HG03196 (cell line): ENCODE measurements around the gene SNRK.

Experiments used
- ATAC-seq: cut with Tn5 transposase; IDR thresholded peaks from one replicate; pipeline ENCODE4 v1.9.1; 2021; ENCODE audit not compliant: unreplicated experiment

Gene SNRK, protein sequence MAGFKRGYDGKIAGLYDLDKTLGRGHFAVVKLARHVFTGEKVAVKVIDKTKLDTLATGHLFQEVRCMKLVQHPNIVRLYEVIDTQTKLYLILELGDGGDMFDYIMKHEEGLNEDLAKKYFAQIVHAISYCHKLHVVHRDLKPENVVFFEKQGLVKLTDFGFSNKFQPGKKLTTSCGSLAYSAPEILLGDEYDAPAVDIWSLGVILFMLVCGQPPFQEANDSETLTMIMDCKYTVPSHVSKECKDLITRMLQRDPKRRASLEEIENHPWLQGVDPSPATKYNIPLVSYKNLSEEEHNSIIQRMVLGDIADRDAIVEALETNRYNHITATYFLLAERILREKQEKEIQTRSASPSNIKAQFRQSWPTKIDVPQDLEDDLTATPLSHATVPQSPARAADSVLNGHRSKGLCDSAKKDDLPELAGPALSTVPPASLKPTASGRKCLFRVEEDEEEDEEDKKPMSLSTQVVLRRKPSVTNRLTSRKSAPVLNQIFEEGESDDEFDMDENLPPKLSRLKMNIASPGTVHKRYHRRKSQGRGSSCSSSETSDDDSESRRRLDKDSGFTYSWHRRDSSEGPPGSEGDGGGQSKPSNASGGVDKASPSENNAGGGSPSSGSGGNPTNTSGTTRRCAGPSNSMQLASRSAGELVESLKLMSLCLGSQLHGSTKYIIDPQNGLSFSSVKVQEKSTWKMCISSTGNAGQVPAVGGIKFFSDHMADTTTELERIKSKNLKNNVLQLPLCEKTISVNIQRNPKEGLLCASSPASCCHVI

DNA sequence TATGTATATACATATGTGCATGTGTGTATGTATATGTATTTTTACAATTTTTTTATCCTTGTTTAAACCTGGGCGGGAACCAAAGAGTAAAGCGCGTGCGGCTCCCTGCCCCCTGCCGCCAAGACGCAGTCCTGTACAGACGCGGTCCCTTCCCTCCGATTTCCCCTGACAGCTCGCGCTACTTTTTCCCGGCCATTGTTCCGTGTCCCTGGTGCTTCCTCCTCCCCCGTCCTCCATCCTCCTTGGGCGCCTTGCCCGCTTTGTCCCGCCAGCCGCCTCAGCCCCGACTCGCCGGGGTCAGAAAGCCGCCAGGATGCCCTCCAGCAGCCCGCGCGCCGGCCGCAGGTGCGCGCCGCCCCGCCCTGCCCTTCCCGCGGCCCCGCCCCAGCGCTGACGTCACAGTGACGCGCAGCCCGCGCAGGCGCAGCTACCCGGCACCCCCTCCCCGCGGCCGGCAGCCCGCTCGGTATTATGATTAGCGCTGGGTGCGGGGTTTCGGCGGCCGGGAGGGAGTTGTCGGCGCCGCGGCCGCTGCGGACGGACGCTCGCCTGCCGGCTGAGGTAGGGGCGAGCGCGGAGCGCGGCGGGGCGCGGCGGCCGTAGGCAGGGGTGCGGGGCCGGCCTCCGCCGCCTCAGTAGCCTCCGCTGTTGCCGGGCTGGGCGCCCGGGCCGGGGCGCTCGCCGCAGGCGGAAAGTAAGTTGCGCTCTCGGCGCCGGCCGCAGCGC lies at the start of gene SNRK:
Gene SNRK (plus strand): TSS at position 426 of the 726 bp plus-strand sequence. CDS start 16,664 bp downstream, outside the sequence.
- ATAC-seq = peak; percentile 86

DNA sequence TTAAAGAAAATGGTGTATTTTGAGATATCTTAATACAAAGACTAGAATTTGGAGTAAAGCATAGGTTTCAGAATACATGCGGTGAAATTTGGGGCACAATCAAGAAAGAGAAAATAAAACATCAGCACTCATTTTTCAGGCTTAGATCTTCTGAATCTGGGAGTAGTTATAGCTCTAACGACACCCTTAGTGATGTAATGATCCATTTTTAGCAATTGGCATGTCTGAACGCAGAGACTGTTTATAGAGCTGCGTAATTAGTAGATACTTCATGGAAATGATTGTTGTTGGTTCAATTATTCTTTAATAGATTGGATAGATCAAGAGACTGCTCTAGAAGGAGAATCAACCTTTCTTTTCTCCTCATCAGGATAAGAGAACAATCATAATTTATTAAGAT lies 47.5 kb upstream of the SNRK start:
- no peak for ATAC-seq

DNA sequence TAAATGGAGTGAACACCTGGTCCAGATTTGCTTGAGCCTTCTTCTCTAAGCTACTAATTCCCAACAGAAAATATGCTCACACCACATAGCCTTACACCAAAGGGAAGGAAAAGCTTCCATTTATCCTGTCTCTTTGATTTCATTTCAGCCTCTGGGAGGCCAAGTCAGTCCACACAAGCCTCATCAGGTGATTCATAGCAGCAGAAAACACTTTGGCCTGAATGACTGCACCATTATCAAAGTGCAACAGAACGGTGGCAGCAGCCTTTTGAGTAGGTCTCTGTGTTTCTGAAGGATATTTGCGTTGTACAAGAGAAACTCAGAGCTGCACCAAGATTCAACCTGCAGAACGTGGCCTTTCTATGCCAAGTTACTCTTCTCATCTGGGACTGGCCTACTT lies 46.6 kb upstream of the SNRK start:
- ATAC-seq = no peak

DNA sequence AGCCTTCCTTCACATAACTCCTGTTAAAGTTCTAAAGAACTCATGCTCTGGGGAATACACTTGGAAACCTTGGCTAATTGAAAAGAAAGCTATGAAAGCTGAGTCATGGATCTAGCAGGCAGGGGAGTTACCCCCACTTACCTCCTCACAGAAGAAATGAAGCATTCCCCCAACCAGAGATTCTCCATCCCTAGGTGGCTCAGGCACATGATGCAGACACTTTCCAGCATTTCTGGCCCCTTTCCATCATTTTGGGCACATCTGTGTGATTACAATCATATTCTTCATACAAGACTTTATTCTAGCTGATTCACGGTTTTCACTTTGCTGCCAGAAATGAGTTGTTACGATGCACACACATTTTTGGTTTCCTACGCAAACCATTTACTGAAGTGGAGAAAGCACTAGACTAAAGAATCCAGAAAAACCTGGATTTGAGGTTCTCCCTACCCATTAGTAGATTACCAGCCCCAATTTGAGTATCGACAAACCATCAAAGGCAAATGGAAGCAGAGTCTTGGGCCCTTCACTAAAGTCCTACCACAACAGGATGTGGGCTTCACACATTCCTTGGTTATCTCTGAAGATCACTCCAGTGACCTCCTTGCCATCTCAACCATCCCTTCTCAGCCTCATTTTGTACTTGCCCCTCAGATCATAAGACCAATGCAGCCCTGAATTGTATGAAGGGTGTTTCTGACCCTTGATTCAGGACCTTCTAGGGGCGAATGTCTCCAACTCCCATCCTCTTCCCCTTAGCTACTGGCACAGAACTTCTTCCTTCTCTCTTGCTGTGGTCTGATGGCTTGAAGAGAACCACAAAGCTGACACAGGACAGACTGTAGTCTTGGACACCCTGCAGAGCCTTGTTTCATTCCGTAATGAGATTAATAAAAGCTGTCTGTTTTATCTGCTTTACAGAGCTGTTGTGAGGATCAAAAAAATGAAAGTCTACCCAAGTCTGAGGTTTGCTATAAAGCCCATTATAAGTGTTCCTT lies 42.5 kb upstream of the SNRK start:
- ATAC-seq = no peak

DNA sequence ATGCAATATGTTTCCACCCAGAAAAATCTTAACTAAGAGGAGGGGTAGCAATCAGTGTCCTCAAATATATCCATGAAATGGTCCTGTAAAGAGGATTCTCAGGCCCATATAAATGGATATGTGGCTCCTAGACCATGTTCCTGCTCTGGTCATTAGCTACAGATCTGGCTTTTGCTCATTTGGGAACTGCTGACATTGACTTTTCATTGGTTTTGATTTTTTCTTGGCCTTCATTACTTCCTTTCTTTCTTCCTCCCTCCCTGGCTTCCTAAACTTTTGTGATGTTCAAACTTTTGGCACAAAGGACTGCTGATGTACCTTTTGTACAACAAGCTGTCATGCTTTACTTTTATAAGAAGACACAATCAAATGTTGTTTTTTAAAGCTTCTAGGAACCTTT lies 41.6 kb upstream of the SNRK start:
- no peak for ATAC-seq

DNA sequence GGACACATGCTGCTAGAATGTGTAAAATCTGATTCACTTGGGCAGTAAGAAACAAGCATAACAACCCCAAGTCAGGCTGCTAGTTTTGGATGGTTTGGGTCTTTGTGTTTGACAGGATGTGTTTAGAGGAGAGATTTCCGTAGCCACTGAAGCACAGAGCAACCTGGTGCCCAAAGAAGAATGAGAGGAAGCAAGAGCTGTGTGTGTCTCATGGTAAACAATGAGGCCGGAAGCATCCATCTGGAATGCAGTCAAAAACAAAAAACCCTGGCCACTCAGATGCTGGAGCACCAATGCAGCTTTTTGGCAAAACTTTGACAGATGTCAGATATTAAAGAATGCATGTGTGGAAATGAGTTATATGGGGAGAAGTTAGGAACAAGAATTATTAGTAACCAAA lies 39.4 kb upstream of the SNRK start:
- no peak for ATAC-seq

DNA sequence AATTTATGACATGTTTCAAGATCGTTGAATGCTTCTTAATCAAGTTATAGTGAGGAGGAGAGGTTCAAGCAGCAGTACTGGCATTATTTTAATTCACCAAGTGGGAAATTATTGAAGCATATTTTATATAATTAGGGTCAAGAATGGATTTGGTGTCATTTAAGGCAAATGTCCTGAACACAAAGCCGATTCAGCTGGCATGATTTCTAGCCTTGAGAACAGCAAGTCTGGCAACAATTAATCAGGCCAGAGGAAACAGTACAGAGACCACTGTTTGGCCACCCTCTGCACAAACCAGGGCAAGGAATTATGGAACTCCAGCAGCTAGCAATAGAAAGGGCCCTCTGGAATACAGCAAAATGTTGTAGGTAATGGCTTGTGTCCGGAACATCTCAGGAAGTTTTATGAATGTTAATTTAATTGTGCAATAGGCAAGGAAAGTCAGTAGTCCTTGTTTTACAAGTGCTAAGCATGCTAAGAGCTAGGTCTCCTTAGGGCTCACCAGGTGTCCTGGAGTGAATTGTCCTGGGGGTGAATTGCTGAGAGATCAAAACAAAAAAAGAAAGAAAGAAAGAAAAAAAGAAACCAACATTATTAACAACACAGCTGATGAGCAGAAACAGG lies 38.7 kb upstream of the SNRK start:
- ATAC-seq = no peak

DNA sequence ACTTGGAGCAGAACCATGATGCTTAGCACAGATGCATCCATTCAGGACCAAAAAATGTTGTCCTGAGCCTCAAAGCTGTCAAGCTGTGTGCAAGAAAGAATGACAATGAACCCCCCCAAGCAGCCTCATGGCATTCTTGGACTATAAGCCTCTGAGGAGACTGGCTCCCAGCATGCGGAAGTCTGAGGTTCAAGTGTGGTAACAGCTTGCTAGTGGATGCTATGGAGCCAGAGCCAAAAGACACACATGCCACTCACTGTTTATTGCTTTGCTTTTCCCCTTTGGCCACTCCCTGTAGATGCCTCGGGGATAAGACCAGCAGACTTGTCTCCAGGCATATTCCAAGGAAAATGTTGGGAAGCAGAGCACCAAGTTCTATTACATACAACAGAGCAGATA lies 38.2 kb upstream of the SNRK start:
- no peak for ATAC-seq

DNA sequence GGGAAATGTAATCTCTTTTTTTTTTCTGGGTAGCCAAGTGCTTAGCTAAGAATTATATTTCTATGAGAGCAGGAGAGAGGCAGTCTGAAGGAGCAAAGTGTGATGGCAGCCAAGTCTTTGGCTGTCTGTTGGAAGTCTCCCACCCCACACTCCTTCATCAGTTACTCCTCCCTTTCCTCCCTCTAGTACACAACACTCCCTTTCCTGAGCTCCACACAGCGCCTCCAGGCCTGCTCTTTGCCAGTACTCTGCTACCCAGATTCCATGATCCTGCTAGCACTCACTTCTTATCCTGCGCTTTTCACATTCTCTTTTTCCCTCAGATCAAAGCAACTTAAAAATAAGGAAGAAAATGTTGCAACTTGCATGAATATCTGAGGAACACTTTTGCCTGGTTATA lies 37.4 kb upstream of the SNRK start:
- no peak for ATAC-seq

DNA sequence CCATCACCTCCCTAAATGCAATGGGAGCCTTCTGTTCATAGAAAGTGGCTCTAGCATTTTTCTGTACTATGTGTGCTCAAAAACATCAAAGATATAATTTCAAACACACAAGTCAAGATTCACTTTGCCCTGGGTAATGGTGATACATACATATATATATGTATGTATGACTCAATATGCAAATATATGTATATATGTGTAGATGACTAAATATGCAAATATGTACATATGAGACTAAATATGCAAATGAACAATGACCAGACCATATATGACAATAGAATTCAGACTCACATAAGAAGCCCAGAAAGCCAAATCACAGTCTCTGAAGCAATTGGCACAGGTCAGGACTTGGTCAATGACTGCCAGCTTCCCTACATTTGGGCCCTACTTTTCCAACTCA lies 36.9 kb upstream of the SNRK start:
- no peak for ATAC-seq

DNA sequence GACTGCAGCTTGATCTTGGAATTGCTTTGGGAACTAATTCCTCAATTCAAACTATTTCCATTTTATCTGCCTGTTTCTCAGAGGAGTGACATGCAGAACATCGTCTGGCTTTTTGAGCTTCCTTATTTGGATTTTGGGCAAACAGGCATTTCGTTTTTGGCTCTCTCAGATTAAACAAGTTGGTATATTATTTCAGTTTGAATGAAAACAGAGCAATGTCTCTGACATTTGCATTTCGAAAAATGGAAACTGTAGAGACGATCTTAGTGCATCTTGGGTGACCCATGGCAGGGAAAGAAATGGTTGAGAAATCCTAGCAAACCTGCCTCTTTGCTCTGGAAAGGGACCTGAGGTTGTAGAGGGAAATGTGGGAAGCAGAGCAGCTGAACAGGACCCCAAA lies 33.0 kb upstream of the SNRK start:
- no peak for ATAC-seq

DNA sequence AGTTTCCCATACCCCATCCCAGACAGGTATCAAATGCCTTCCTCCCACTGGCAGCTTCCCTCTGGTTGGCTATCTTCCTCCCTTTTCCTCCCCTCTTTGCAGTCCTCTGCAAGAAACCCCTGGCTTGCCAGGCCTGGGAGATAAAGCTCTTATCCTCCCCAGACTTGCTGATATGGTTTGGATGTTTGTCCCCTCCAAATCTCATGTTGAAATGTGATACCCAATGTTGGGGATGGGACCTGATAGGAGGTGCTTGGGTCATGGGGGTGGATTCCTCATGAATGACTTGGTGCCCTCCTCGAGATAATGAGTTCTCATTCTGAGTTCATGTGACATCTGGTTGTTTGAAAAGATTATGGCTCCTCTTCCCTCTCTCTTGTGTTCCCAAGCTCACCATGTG lies 32.2 kb upstream of the SNRK start:
- ATAC-seq = no peak

DNA sequence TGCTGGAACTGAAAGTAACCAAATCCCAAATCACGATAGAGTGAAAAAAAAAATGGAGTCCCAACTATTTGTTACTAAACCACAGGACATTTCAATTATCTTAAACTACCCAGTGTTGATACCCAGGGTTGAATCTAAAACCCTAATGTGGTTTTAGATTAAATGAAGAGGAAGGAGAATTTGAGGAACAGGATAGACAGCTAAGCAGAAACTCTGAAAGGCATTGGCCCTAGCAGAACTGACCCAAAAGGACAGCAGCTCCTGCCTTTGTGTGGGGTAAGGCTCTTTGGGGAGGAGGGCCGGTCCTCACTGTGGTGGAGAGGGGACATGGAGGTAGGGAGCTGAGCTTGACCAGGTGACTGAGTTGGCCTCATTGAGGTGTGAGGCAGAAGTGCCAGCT lies 30.7 kb upstream of the SNRK start:
- ATAC-seq = no peak

DNA sequence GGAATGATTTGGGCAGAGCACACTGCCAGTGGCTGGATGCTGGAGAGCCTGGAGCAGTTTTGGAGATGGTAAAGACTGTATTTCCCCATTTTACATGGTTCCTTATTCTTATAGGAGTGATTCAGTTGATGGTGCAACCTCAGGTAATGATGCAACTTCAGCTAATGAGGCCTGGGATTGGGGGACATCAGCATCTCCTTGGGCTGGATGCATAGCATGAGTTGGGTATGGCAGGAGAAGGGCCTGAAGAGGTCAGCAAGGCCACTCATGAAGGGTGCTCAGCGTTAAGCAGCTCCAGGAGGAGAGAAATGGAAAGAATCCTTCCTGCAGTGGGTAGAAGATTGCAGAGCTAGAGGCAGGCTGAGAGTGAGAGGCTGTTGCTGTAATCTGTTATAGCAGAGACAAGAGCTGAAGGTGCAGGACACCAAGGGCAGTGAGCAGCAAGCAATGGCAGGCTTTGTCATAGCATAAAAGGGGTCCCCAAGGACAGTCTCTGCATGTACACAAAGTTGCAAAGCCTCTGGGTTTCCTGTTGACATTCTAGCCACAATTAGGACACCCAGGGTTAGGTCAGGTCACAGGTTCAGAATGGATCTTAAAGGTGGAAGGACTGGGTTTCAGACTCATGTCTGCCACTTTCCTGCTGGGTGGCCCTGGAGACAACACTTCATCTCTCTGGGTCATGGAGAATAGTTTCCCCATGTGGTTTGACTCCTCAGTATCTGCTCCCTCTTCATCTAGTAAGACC lies 29.5 kb upstream of the SNRK start:
- ATAC-seq = no peak

DNA sequence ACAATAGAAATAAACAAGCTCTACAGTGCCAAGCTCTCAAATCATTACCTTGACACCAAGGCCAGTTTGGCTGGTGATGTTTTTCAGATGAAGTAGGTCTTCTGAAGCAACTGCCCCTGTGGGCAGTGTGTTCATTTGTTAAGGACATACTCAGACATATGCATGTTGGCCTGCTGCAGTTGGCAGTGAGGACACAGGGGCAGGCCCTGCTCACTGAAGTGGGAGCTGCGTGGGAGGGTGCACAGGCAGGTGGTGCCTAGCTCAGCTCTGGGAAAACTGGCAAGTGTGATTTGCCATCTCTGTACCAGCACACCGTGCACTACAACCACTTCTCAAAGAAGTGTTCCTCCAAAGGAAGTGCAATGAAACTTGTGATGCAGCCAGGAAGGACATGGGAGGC lies 28.5 kb upstream of the SNRK start:
- ATAC-seq = no peak

DNA sequence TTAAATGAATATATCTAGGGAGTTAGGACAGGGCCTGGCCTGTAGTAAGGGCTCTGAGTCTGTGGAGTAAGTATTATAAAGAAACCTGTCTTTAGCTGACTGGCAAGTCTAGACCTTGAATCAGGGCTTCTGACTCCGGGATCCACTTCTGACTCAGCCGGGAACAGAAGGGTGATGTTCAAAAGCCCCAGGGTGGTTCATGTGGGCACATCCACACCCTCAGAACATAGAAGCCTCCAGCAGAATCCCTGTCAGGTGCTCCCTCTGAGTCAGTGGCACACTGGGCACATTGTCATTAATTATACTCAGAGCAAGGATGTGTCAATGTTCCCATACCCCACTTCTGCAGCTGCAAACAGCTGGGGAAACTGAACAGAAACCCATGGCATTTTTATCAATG lies 26.7 kb upstream of the SNRK start:
- no peak for ATAC-seq

DNA sequence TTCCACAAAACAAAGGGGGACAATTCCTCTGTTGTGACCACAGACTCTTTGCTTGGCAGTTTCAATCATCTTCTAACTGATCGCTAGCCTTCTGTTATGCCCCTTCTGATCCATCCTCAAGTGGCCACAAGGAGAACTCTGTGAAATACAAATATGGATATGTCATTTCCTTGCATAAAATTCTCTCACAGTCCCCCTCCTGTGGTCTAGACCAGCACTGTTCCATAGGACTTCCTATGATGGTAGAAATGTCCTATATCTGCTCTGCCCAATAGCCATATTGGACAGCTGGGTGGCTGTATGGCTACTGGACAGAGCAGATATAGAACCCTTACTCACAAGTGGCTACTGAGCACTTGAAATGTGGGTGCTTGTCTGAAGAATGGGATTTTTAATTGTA lies 25.9 kb upstream of the SNRK start:
- no peak for ATAC-seq

DNA sequence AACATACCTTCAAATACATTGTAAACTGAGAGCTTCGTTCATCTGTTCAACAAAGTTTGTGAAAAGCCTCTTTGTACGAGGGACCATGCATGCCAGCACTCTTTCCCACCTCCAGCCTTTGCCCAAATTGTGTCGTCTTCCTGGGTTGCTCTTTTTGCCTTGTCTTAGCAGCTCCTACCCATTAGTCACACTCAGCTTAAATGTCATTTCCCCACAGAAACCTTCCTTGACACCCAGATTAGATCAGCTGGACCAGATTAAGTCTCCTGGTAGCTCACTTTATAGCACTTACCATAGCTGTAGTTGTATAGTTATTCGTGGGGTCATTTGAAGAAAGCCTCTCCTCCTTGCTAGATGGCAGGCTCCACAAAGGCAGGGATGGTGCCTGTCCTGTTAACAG lies 24.1 kb upstream of the SNRK start:
- no peak for ATAC-seq

DNA sequence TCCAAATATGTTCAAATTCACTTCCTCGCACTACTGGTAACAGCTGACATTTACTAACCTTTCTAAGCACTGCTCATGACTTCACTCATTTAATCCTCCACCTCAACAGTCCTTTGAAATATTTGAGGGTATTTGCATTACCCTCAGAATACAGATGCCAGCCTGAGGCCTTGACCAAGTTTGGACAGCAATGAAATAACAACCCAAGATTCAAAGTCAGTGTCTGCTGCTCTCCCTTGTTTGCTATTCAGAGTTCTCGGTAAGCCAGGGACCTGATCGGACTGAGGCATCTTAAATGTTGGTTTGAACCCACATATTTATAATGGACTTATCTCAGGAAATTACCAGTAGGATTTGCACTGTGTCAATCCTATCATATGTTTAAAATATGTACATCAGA lies 19.9 kb upstream of the SNRK start:
- no peak for ATAC-seq

DNA sequence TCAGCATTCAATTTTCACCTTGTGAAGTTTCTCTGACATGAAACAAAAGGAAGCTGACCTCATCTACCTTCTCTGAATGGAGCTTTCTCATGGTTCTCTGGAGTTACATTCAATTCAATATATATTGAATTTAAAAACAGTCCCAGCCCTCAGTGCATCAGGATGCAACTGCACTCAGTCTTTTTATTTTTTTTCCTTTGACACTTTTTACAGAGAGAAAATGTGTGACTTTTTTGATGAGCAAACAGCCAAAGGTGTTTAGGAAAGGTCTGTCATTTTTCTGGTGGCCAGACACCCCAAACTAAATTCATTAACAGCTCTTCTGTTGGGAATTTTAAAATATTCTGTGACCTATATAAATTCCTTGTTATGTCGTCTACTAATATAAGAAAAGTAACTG lies 19.3 kb upstream of the SNRK start:
- no peak for ATAC-seq
